OCI-LY7 (cell line): ENCODE results near the gene FAM199X. TPM values are rescaled to one million over a fixed set of nuclear protein-coding genes. Genes with fewer than 3 reads are reported as not detected.
A peak's percentile ranks its signal among the peaks of the same experiment; 100 is the strongest.

Experiments
- BruUV-seq: library from RNA; stranded (reverse); fragments of 400-500 nt; replicated peaks from 2 replicates; lab custom pipeline; 2021; lab: Mats Ljungman, UMichigan
- CTCF ChIA-PET: fragments of 300-600 bp; sonication (Branson Sonifier 250); formaldehyde crosslinking; loops from one replicate; lab custom pipeline; 2022; ENCODE audit warnings: antibody characterized with exemption; ENCODE audit not compliant: unreplicated experiment; lab: Charles Lee
- POLR2A ChIA-PET: fragments of 300-600 bp; sonication (Branson Sonifier 250); formaldehyde crosslinking; loops from one replicate; lab custom pipeline; 2022; ENCODE audit warnings: antibody characterized with exemption; lab: Charles Lee
- DNase-seq: peaks from one replicate; pipeline ENCODE4 v3.0.0-alpha.2; 2015; ENCODE audit warnings: low spot score
- H2AFZ ChIP-seq: fragments of 200-600 bp; sonication (generic), shearing (Covaris generic); 2 replicates; pipeline ENCODE4 v1.6.1; 2014; ENCODE audit warnings: mild to moderate bottlenecking, antibody characterized with exemption, low read length, moderate library complexity
- H3K27ac ChIP-seq: fragments of 200-600 bp; sonication (generic); 2 replicates; pipeline ENCODE4 v1.5.1; 2014; ENCODE audit warnings: mixed run types, low read depth, mild to moderate bottlenecking, moderate library complexity, low read length, inconsistent platforms; ENCODE audit not compliant: poor library complexity, severe bottlenecking
- H3K36me3 ChIP-seq: fragments of 200-600 bp; sonication (generic); 2 replicates; pipeline ENCODE4 v1.6.1; 2014; ENCODE audit warnings: mild to moderate bottlenecking, antibody characterized with exemption, low read length, moderate library complexity, mixed read lengths; ENCODE audit not compliant: insufficient read depth
- H3K4me1 ChIP-seq: fragments of 200-600 bp; sonication (generic); 2 replicates; pipeline ENCODE4 v1.5.1; 2014; ENCODE audit warnings: mild to moderate bottlenecking, low read length; ENCODE audit not compliant: insufficient read depth, poor library complexity, severe bottlenecking
- H3K4me2 ChIP-seq: fragments of 200-600 bp; sonication (generic); 2 replicates; pipeline ENCODE4 v1.6.1; 2014; ENCODE audit warnings: mild to moderate bottlenecking, low read length
- H3K4me3 ChIP-seq: fragments of 200-600 bp; sonication (generic); 2 replicates; pipeline ENCODE4 v1.5.1; 2014; ENCODE audit warnings: mild to moderate bottlenecking, low read depth, low read length; ENCODE audit not compliant: poor library complexity, severe bottlenecking
- H3K79me2 ChIP-seq: fragments of 200-600 bp; sonication (generic); 2 replicates; pipeline ENCODE4 v1.6.1; 2016; ENCODE audit warnings: low read depth, mild to moderate bottlenecking, low read length, moderate library complexity, mixed read lengths; ENCODE audit not compliant: insufficient read depth
- H3K9me2 ChIP-seq: fragments of 200-600 bp; sonication (generic); 2 replicates; pipeline ENCODE4 v1.6.1; 2016; ENCODE audit warnings: mild to moderate bottlenecking, low read length, mixed read lengths; ENCODE audit not compliant: insufficient read depth
- H3K9me3 ChIP-seq: fragments of 200-600 bp; sonication (generic); 2 replicates; pipeline ENCODE4 v1.6.1; 2014; ENCODE audit warnings: mild to moderate bottlenecking, mixed run types, low read length, mixed read lengths
- H4K20me1 ChIP-seq: fragments of 200-600 bp; sonication (generic); 2 replicates; pipeline ENCODE4 v1.6.1; 2014; ENCODE audit warnings: mild to moderate bottlenecking, antibody characterized with exemption, low read length, moderate library complexity, mixed read lengths; ENCODE audit not compliant: insufficient read depth
- CTCF ChIP-seq: fragments of 200-600 bp; sonication (generic); conservative IDR thresholded peaks from 2 replicates; pipeline ENCODE4 v1.5.1; 2014; ENCODE audit warnings: mild to moderate bottlenecking, antibody characterized with exemption, low read length, moderate library complexity, mixed read lengths
- EZH2phosphoT487 ChIP-seq: fragments of 200-600 bp; sonication (generic); IDR thresholded peaks from 2 replicates; pipeline ENCODE4 v1.6.1; 2018; ENCODE audit warnings: low read depth, borderline replicate concordance, mild to moderate bottlenecking, mixed run types, antibody characterized with exemption, low read length, moderate library complexity, mixed read lengths
- intact Hi-C: fragments of 100-400 bp; cut with micrococcal nuclease; formaldehyde crosslinking; loops from one replicate; pipeline ENCODE4 v1.10.0; 2022; ENCODE audit not compliant: unreplicated experiment
- total RNA-seq, 2 experiments: library from RNA; depleted of rRNA in 1 of 2; stranded (reverse); fragments of >200 nt in 1 of 2; shearing (Covaris generic) in 1 of 2; gene quantifications; 2 replicates each; pipeline ENCODE4 v1.2.3, GENCODE V29; 2014 to 2022

Gene FAM199X
- total RNA-seq, 2 experiments from 2014 or later: 10.6 to 19.2 TPM

- ChIA-PET CTCF (no interaction called here), POLR2A (no interaction called here)
- Histone ChIP-seq H3K4me2 (peak overlapping the region; percentile 71), H3K9me2 (no peaks in the 10 kb centered on the region), H3K79me2 (peaks cover 22% of the 10 kb centered on the region), H3K4me3 (peak overlapping the region; percentile 94), H4K20me1 (no peaks in the 10 kb centered on the region), H3K36me3 (peaks cover 9% of the 10 kb centered on the region; the same call in 1 of the 2 replicates), H3K4me1 (peaks cover 23% of the 10 kb centered on the region), H3K9me3 (no peaks in the 10 kb centered on the region), H2AFZ (no peak overlapping the region), H3K27ac (no peak overlapping the region)
- TSS peak; percentile 69 for BruUV-seq
- no peak for DNase-seq
- TF ChIP-seq CTCF: no peak
- no peak for TF ChIP-seq EZH2phosphoT487
- intact Hi-C loops: no loop called here
Measured at GRCh38 chrX:104168127-104168526, 1.9 kb downstream of the FAM199X start.

GRCh38 chrX:104172121-104172520, 5.9 kb downstream of the FAM199X start:
- Histone ChIP-seq H3K4me1 (peaks cover 11% of the 10 kb centered on the region), H4K20me1 (no peaks in the 10 kb centered on the region), H3K4me2 (no peak overlapping the region), H3K27ac (no peak overlapping the region), H3K36me3 (peaks cover 24% of the 10 kb centered on the region), H3K9me3 (no peaks in the 10 kb centered on the region), H2AFZ (no peak overlapping the region), H3K79me2 (peaks cover 17% of the 10 kb centered on the region), H3K4me3 (no peak overlapping the region), H3K9me2 (no peaks in the 10 kb centered on the region)
- intact Hi-C loops: no loop called here
- no peak for TF ChIP-seq CTCF
- no peak for TF ChIP-seq EZH2phosphoT487
- DNase-seq: no peak
- CTCF ChIA-PET: no interaction called here
- BruUV-seq: no TSS peak
- POLR2A ChIA-PET: no interaction called here

GRCh38 chrX:104172788-104173187, 6.5 kb downstream of the FAM199X start:
- Histone ChIP-seq H3K27ac (no peak overlapping the region), H3K4me3 (no peak overlapping the region), H3K36me3 (peaks cover 31% of the 10 kb centered on the region), H2AFZ (no peak overlapping the region), H3K79me2 (peaks cover 11% of the 10 kb centered on the region), H4K20me1 (no peaks in the 10 kb centered on the region), H3K9me3 (no peaks in the 10 kb centered on the region), H3K4me1 (peaks cover 9% of the 10 kb centered on the region), H3K9me2 (no peaks in the 10 kb centered on the region), H3K4me2 (no peak overlapping the region)
- ChIA-PET CTCF (no interaction called here), POLR2A (no interaction called here)
- TF ChIP-seq EZH2phosphoT487 (no peak), CTCF (no peak)
- no TSS peak for BruUV-seq
- intact Hi-C loops: no loop called here
- DNase-seq: no peak
